ENCODE measurements around the gene RNF213.
"Not testable (repeated sequence)": the region's sequence is repeated elsewhere in the genome, so short reads cannot be mapped to it uniquely, and the experiment has no call there.

The RNF213 gene

GRCh38 chr17:80322864-80323263 is 62.2 kb downstream of the RNF213 start:
- DNase-seq: no peak

GRCh38 chr17:80323982-80324381 is 63.3 kb downstream of the RNF213 start:
- peak in 1 of 2 experiments; percentile 14 for DNase-seq

DNA sequence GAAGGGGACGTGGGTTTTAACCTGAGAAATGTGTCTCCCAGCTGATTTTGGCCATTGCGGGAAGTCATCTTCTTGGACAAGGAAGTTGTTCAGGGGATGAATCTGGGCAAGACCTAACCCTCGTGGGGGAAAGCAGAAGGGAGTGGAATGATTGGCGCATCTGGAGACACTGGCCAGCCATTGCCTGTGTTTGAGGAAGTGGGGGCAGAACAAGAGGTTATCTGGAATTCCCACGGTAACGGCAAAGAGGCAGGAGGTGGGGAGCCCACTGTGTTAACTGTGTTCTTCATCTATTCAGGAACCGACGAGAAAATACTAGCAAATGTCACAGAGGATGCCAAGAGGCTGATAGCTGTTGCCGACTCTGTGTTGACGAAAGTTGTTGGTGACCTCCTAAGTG is 66.9 kb downstream of the RNF213 start:
- peak; percentile 61 to 70 for DNase-seq

GRCh38 chr17:80328634-80329380 is 68.2 kb downstream of the RNF213 start:
- DNase-seq: no peak

- DNase-seq: not testable (repeated sequence)
Observed at GRCh38 chr17:80329421-80329820, 68.8 kb downstream of the RNF213 start.

DNA sequence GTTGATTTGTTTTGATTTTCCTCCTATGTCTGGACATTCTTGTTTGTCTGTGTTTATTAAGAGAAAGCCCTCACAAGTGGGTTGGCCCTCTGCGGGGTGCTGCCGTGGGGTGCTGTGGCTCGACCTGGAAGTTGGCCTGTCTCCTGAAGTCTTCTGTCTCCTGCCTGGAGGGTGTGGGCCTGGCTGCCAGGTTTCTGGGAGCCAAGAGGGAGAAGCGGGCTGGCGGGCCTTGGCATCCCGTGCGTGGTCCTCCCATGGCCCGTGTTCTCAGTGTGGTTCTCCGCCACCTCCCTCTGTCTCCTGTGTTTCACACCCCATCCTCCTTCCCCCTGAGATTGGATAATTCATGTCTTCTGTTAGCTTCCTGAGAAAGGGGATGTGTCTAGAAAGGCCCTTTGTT is 69.6 kb downstream of the RNF213 start:
- no peak for DNase-seq

DNA sequence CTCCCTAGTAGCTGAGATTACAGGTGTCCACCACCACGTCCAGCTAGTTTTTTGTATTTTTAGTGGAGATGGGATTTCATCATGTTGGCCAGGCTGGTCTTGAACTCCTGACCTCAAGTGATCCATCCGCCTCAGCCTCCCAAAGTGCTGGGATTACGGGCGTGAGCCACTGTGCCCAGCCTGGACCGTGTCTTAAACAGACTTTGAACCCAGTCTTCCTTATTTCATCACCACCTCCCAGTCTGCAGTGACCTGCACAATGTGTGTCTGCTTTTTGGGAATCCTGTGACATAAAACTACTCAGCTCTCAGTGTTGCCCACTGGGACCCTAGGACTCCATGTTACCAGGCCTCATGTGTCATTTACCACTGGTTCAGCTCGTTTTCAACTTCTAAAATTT is 70.3 kb downstream of the RNF213 start:
- not testable (repeated sequence) for DNase-seq

GRCh38 chr17:80331820-80332219 is 71.2 kb downstream of the RNF213 start:
- no peak for DNase-seq

- no peak for DNase-seq
Observed at GRCh38 chr17:80337195-80337895, 76.7 kb downstream of the RNF213 start.

- no peak for DNase-seq
Observed at GRCh38 chr17:80339118-80339517, 78.5 kb downstream of the RNF213 start.

- no peak for DNase-seq
Observed at GRCh38 chr17:80339731-80340456, 79.2 kb downstream of the RNF213 start.

DNA sequence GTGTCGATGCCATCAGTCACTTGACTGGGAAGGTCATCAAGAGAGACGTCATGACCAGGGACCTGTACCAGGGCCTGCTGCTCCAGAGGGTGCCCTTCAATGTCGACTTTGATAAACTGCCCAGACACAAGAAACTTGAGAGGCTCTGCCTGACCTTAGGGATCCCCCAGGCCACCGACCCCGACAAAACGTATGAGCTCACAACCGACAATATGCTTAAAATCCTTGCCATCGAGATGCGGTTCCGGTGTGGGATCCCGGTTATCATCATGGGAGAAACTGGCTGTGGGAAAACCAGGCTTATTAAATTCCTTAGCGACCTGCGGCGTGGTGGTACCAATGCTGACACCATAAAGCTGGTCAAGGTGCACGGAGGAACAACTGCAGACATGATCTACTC is 84.7 kb downstream of the RNF213 start:
- DNase-seq: no peak

GRCh38 chr17:80345841-80346497 is 85.3 kb downstream of the RNF213 start:
- no peak for DNase-seq

DNA sequence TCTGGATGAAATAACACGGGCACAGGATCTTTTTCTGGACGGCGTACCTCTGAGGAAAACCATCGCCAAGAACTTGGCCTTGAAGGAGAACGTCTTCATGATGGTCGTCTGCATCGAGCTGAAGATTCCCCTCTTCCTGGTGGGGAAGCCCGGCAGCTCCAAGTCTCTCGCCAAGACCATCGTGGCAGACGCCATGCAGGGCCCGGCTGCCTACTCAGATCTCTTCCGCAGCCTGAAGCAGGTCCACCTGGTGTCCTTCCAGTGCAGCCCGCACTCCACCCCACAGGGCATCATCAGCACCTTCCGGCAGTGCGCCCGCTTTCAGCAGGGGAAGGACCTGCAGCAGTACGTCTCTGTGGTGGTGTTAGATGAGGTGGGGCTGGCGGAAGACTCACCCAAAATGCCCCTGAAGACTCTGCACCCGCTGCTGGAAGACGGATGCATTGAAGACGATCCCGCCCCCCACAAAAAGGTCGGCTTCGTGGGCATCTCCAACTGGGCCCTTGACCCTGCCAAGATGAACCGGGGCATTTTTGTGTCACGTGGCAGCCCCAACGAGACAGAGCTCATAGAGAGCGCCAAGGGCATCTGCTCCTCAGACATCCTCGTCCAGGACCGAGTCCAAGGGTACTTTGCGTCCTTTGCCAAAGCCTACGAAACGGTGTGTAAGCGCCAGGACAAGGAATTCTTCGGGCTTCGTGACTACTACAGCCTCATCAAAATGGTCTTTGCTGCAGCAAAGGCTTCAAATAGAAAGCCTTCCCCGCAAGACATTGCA is 86.0 kb downstream of the RNF213 start:
- no peak for DNase-seq

GRCh38 chr17:80347536-80347935 is 86.9 kb downstream of the RNF213 start:
- no peak for DNase-seq

- DNase-seq: no peak
Observed at GRCh38 chr17:80347948-80348351, 87.3 kb downstream of the RNF213 start.

DNA sequence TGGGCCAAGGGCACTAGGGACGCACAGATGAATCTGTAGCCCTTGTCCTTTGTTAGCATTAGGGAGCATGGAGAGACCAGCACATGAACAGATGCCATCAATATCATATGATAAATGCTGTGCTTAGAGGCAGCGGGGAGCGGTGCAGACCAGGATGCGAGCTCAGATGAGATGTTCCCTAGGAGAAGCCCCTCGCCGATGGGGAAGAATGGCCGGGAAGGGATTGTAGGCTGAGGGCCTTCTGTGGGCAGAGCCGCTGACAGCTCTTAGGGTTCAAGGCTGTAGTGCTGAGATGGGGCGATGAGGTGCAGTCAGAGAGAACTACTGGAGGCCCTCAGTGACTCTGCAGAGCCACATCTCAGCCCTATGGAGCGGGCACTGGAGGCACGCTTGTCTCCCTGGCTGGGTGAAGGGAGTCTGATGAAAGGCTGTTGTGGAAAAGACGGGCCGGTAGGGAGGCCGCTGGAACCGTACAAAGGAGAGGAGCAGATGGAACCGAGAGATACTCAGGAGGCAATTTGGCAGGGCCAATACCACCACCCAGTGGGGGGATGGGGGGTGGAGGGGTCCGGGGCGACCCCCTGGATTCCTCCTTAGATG is 88.0 kb downstream of the RNF213 start:
- no peak for DNase-seq

DNA sequence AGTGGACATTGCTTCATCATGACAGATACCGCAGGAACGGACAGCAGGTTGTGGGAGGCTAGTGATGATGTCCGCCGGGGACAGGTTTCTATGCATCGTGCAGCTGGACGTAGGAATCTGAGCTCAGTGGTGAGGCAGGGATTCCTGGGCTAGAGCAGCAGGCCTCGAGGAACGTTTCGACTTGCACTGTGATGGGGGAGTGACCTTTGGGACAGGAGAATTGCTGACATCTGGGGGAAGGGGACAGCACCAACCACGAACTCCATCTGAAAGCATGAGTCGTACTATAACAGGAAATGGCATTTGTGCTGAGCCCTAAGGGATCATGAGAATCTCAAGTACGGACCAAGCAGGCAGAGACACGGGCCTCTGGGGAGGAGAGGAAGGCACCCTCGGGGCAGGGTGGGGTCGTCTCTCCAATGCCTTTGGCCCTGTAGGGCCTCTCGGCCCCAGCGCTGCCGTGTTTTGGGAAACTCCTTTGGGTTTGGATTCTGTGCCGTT is 88.5 kb downstream of the RNF213 start:
- peak; percentile 51 to 61 for DNase-seq

GRCh38 chr17:80349751-80350150 is 89.1 kb downstream of the RNF213 start:
- DNase-seq: no peak

DNA sequence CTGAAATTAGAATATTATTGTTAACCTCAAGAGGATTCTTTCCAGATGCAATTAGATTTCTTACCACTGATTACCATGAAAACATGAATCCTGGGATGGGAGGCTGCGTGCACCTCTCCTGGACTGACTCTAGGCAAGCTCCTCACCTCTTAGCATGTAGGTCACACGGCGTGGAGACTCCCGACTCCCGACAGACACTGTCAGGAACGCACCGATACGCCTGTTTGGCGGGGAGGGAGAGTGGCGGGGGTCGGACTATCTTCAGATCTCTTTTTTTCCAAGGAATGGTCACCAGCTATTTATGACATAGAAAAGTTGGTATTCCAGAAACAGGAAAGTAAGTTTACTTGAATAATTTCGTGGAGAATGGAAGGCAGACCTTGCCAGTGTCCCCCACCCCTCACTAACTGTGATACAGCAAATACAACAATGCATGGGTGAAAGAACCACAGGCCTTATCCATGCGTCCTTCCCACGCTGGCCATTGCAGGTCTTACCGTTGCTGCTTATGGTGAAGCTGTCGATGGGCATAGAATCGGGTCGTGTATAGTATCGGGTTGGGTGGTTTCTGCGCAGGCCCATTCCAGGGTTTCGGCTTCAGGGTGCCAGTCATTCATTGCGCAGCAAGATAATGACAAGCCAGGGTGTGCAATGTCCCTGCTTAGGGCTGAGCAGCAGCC is 91.7 kb downstream of the RNF213 start:
- no peak for DNase-seq

DNA sequence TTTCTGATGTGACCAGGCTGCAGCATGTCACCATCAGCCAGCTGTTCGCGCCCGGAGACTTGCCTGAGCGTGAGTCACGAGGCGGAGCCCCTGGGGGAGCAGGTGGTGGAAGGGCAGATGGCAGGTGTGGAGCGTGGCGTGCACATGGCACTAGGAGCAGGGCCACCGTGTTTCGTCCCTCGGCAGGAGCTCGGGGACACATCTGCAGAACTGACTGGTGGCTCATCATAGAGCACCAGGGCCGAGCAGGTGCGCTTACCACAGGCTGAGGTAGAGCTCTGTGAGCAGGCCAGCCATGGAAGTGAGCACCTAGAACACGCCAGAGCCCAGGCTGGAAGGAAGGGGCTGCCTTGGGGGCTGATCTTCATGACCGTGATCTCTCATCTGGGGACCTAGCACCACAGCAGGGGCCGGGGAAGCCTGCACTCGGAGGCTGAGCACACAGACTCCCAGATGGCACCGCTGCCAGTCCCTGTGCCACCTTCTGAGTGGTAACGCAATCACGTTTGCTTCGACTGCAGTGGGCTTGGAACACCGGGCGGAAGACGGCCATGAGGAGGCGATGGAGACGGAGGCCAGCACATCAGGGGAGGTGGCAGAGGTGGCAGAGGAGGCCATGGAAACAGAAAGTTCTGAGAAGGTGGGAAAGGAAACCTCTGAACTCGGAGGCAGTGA is 92.5 kb downstream of the RNF213 start:
- DNase-seq: no peak

All from Kasumi-1 (cell line).